ENCODE data around the gene RCOR3.
"Not testable (repeated sequence)": the region's sequence is repeated elsewhere in the genome, so short reads cannot be mapped to it uniquely, and the experiment has no call there.

Gene RCOR3

DNA sequence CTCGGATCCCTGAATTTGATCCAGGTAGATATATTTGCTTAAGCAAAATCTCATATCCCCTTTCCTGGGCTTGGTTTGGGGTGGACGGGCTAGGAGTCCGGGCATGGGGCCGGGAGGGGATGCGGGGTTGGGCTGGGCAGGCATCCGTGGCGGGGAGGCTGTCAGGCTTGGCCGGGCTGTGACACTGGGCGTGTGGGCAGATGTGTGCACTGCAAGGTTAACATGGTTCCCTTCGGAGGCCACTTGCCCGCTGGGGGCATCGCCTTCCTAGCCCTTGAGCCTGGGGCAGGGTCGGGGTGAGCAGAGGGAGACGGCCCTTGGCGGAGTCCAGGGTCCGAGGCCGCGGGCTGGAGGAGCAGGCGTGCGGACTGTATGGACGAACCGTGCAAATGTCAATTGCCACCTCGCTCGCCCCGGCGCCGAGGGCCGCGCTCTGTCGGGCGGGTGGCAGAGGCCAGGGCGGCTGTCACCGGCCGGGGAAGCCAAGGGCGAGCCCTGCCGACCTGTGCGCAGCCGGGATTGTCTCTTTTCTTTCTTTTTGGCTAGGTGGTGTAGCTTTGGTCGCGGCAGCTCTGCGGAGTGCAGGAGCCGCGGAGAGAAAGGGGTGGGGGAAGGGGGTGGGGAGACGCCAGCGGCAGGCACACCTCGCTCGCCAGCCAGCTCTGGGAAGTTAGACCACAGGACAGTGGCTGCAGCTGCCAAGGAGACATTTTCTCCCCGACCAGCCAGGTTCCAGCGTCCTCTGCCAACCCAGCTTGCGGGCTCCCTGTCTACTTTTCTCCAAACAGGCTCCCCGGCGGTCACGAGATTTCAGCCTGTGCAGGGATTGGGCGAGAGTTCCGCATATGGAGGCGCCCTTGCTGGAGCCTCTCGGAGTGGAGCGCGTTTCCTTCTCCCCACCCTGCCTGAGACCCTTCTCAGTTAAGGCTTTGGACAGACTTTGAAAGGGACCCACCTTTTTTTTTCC lies 1.3 kb downstream of the RCOR3 start:
- DNase-seq = peak; percentile 88

- DNase-seq = no peak
Observed at GRCh38 chr1:211261229-211261628, 2.1 kb downstream of the RCOR3 start.

- not testable (repeated sequence) for DNase-seq
Observed at GRCh38 chr1:211263022-211263421, 3.9 kb downstream of the RCOR3 start.

DNA sequence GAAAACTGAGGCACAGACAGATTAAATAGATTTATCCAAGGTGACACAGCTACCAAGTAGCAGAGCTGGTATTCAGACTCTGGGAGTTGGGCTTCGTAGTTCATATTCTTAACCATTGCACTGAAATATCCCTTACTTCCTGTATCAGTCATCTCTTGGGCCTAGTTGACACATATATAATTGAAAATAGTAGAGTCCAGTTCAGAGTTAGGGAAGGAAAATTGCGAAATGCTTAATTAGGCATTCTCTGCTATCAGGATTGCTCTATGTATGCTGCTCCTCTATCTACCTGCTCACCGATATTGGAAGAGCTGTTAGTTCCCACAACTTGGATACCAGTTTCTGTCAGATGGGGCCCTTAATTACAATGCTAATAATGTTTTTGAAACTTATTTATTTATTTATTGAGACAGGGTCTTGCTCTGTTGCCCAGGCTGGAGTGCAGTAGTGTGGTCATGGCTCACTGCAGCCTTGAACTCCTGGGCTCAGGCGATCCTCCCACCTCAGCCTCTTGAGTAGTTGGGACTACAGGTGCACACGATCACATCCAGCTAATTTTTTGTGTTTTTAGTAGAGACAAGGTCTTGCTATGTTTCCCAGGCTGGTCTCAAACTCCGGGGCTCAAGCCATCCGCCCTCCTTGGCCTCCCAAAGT lies 8.2 kb downstream of the RCOR3 start:
- no peak for DNase-seq

DNA sequence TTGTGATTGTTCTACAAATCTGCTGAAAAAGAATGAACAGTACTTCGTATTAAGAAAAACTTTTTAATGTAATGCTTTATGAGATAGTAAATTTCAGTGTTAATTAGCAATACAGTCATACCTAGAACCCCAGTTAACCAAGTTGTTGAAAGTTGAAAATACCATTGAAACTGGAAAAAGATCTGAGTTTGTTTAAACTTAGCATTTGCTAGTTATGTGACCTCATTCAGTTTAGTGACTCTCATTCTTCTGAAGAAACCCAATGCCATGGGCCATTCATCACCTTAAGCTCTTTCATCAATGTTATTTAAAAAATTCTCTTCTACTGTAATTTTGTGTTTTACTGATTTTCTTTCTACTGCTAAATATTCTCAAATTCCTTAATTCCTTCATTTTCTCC lies 20.2 kb downstream of the RCOR3 start:
- DNase-seq = no peak

DNA sequence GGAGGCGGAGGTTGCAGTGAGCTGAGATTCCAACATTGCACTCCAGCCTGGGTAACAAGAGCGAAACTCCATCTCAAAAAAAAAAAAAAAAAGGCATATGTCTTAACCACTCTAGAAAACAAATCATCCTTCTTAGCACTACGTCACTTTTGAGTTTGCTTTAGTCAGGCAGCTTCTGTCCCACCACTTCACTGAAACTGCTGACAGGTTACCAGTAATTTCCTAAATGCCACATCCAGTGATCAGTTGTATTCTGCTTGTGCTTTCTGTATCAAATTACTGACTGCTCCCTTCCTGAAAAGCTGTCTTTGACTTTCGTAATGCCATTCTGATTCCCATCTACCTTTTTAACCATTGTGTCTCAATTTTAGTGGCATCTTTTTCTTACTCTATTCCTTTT lies 21.7 kb downstream of the RCOR3 start:
- no peak for DNase-seq

GRCh38 chr1:211281320-211282022 lies 22.3 kb downstream of the RCOR3 start:
- DNase-seq = no peak

DNA sequence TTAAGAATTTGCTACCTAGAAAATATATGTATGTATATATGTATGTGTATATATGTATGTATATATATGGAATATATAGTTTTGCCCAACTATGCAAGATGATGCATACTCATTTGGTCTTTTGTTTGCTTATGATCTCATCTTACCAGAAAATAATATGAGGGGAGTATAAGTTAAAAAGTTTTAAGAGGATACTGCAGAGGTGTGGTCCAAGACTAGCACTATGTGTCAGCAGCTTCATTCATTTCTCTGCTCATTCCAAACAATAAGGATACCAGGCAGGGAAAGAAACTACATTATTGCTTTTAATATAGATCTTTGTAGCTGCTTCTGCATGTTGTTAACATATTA lies 22.8 kb downstream of the RCOR3 start:
- no peak for DNase-seq

DNA sequence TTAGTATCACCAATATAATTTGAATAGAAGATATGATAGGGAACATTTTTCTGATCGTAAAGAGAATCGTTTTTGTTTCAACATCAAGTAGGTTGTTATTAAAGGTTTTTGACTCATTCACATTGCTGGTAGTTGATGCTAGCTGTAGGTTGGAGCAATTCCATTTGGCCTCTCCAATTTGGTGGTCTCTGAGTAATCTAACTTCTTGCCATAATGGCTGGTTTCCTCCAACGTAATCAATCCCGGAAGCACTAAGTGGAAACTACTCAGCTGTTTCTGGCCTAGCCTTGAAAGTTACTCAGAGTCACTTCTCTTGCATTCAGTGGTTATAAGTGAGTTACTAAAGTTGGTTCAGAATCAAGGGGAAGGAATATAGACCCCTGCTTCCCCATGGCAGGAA lies 26.0 kb downstream of the RCOR3 start:
- DNase-seq = no peak

- no peak for DNase-seq
Observed at GRCh38 chr1:211287218-211287617, 28.1 kb downstream of the RCOR3 start.

GRCh38 chr1:211292411-211292810 lies 33.2 kb downstream of the RCOR3 start:
- no peak for DNase-seq

DNA sequence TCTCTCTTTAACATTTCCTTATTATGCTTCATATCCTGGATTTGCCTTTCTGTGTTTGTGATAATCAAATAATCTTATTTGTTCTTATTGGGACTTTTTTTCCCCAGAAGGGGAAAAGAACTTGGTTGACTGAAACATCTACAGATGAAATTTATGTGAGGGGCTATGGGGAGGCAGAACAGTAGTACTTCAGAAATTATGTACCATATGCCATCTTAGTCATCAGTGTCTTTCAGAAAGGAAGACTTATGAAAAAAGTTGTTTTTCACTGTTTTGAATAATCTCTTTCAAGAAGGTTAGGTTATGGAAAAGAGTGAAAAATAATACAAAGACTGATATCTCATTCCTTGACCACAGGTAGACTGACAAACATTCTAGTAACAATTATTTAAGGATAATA lies 37.2 kb downstream of the RCOR3 start:
- no peak for DNase-seq

GRCh38 chr1:211305044-211305443 lies 45.9 kb downstream of the RCOR3 start:
- DNase-seq = no peak

DNA sequence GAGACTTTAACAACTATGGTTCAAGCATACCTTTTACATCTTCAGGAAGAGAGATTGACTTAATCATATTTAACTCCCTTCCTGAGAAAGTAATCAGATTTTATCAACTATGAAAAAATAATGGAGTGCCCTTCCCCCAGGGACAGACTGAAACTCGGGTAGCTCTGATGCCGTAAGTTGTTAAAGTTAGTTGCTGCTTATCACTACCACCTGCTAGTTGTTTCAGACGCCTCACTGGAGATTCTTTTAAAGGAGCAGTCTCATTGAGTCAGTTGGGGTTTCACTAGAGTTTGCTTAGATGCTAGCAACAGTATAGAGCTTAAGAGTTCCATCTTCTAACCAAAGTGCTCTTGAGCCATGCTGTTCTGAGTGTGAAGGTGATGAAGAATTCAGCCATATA lies 50.5 kb downstream of the RCOR3 start:
- no peak for DNase-seq

DNA sequence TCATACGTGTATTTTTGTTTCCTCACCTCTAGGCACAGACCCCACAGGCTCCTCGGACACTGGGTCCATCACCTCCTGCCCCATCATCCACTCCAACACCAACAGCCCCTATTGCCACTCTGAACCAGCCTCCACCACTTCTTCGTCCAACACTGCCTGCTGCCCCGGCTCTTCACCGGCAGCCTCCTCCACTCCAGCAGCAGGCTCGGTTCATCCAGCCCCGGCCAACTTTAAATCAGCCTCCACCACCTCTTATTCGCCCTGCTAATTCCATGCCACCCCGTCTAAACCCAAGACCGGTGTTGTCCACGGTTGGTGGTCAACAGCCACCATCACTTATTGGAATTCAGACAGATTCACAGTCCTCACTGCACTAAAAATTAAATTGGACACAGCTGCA lies 54.2 kb downstream of the RCOR3 start:
- no peak for DNase-seq

GRCh38 chr1:211318576-211319280 lies 59.6 kb downstream of the RCOR3 start:
- DNase-seq = no peak

DNA sequence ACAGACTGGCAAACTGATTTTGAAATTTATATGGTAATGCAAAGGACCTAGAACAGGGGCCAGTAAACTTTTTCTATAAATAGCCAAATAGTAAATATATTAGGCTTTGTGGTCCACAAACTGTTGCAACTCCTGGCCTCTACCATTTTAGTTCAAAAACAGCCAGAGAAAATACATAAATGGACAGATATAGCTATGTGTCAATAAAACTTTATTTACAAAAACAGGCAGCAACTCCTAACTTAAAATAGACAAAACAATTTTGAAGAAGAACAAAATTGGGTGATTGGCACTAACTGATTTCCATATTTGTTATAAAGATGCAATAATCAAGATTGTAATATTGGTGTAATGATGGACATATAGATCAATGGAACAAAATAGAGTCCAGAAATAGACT lies 60.7 kb downstream of the RCOR3 start:
- DNase-seq = no peak

GRCh38 chr1:211320980-211321379 lies 61.8 kb downstream of the RCOR3 start:
- no peak for DNase-seq

DNA sequence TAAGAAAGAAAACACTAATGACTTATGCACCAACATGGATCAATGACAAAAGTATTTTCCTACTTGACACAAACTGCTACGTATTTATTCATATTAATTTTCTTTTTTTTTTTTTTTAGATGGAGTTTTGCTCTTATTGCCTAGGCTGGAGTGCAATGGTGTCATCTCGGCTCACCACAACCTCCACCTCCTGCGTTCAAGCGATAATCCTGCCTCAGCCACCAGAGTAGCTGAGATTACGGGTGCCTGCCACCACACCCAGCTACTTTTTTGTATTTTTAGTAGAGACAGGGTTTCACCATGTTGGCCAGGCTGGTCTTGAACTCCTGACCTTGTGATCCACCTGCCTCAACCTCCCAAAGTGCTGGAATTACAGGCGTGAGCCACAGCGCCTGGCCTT lies 62.5 kb downstream of the RCOR3 start:
- not testable (repeated sequence) for DNase-seq

DNA sequence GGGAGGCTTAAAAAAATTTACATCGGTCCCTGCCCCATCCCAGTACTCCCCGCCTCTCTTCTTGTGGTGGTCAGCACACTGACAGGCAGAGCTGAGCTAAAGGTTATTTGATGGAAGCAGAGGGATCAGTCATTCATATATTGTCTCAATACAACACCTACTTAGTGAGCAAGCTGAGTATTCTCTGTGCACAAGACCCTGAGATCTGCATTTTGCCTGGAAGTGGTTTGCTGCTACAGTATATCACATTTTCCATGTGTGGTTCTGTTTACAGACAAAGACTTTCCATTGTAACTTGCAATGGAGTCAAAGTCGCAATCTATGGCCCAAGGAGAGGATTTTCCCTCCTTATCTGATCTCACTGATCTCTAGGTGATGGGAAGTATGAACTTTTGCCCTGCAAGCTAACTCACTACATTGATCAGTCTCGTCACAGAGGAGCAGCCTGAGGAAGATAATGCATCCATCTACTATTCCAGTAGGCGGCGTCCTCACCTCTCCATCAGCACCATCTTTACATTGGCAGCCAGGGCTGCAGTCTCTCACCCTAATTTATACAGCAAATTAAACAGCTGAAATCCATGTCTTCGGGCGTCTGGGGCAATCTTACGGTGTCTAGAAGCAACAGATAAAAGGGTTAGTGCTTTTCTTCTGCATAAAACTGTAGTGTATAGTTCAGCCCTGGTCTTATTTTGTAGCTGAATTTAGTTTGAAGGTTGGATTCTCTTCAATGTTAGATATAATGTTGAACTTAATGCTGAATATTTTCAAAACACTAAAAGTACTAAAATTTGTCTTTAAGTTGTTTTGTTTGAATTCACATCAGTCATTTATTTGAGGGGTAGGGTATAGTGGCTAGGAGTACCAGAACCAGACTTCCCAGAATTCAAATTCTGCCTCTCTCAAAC lies 64.2 kb downstream of the RCOR3 start:
- DNase-seq = peak; percentile 38

GRCh38 chr1:211324992-211325775 lies 66.0 kb downstream of the RCOR3 start:
- DNase-seq = no peak
